ENCODE measurements around the gene FRMD1. TPM values are rescaled to one million over a fixed set of nuclear protein-coding genes. Genes with fewer than 3 reads are reported as not detected.

The FRMD1 gene
- total and polyA plus RNA-seq, 2 of the 8 experiments (the other 6 are each of a cell fraction or from before 2014, with no cell fraction given): 0.36 TPM; not detected in 1

DNA sequence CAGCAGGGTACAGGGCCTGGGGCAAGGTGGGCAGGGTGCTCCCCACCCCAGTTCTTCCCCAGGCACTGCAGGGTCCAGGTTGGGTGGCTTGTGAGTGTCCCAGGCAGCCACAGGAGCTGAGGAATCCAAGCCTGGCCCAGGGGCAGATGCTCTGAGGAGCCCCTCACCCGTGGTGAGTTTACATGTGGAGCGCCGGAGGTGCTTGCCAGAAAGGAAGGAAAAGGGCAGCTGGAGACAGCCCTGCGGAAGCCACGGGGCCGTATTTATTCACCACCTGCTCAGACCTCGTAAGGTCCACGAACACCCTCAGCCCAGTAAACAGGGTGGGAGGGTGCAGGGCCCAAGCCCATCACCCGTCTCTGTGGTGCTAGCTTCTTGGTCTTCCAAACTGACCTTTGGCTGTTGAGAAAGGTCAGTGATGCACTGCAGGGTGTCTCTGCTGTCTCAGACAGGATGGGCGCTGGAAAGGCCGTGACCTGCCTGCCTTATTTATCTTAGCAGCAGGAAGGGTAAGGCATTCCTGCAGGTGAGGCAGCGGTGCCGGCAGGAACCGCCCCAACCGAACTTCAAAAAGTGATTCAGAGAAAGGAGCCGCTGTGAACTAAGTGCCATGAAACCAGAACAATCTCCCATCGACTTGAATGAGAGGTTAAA lies 4.0 kb upstream of the FRMD1 start:
- no peak for FAIRE-seq

More for the DNA sequence above, 4.0 kb upstream of the FRMD1 start:
- Histone ChIP-seq H3K4me2 (ENCODE audit: insufficient read depth in 1 of 2, low read depth in 2 of 2, low read length in 2 of 2) (no peak overlapping the region), H2AFZ (ENCODE audit: low read length) (no peak overlapping the region), H3K18ac (ENCODE audit: extremely low read depth, low read length) (no peak overlapping the region), H4K91ac (replicated peaks; ENCODE audit: insufficient read length, low read length) (no peak overlapping the region), H3K4me1 (replicated peaks in 1 of 4; ENCODE audit: control insufficient read depth in 3 of 4, insufficient read depth in 4 of 4, low read length in 3 of 4) (peaks cover 0 to 15% (median 4%) of the 10 kb centered on the region in 4 experiments; a peak in 3 of 7 replicates), H3K36me3 (ENCODE audit: control insufficient read depth in 2 of 4, insufficient read depth in 4 of 4, low read length in 3 of 4) (no peaks in the 10 kb centered on the region), H3K23ac (ENCODE audit: insufficient read length) (no peak overlapping the region), H3K23me2 (ENCODE audit: low read depth, low read length) (no peaks in the 10 kb centered on the region), H3K4ac (replicated peaks; ENCODE audit: insufficient read length, low read depth, low read length) (no peak overlapping the region), H3K79me2 (ENCODE audit: control insufficient read depth in 1 of 2, insufficient read depth in 2 of 2, low read length in 2 of 2) (no peaks in the 10 kb centered on the region), H3K56ac (replicated peaks; ENCODE audit: insufficient read length, low read depth, low read length) (no peak overlapping the region), H3K4me3 (ENCODE audit: extremely low read depth in 1 of 4, insufficient read depth in 2 of 4, low read depth in 3 of 4, low read length in 4 of 4) (no peak overlapping the region), H3K9ac (replicated peaks in 1 of 4; ENCODE audit: extremely low read depth in 1 of 4, low read depth in 3 of 4, low read length in 3 of 4) (no peak overlapping the region), H2BK20ac (ENCODE audit: low read length) (no peak overlapping the region), H3K27me3 (replicated peaks in 1 of 4; ENCODE audit: control insufficient read depth in 3 of 4, extremely low read depth in 1 of 4, insufficient read depth in 3 of 4, low read length in 3 of 4) (no peaks in the 10 kb centered on the region), H4K8ac (ENCODE audit: extremely low read depth, insufficient read depth, low read length) (no peak overlapping the region; the same call in 1 of the 2 replicates), H3K14ac (ENCODE audit: insufficient read length) (no peak overlapping the region), H3K27ac (ENCODE audit: low read depth, low read length) (no peak overlapping the region), H3K79me1 (ENCODE audit: low read depth, low read length) (no peaks in the 10 kb centered on the region), H3K9me3 (ENCODE audit: insufficient read depth in 2 of 2, low read depth in 1 of 2, low read length in 1 of 2) (no peaks in the 10 kb centered on the region), H2BK15ac (ENCODE audit: low read length) (no peak overlapping the region), H4K5ac (ENCODE audit: insufficient read length, low read depth, low read length) (no peak overlapping the region), H4K20me1 (replicated peaks in 1 of 2; ENCODE audit: control insufficient read depth in 1 of 2, insufficient read depth in 2 of 2, low read length in 2 of 2) (no peaks in the 10 kb centered on the region), H2BK12ac (ENCODE audit: low read depth, low read length) (no peak overlapping the region), H2BK5ac (ENCODE audit: low read depth, low read length) (no peak overlapping the region), H2BK120ac (replicated peaks; ENCODE audit: low read depth, low read length) (no peak overlapping the region), H2AK5ac (ENCODE audit: low read depth, low read length) (no peak overlapping the region)
- CTCF ChIA-PET (ENCODE audit: partially characterized antibody): interaction anchor here (1.2 to 2.1 kb wide), 3 partner anchors 9 to 21 kb away, joined by 3 to 7 read pairs (median 3); no protein-coding TSS in a partner anchor
- 77% methylated on average over 16 of the region's 17 CpGs; no CpG with 5 or more reads in 1 of the 2 experiments for WGBS, 2 experiments (ENCODE audit: extremely low coverage in 1 of 2, insufficient coverage in 1 of 2, insufficient read length in 1 of 2, insufficient replicate concordance in 2 of 2, low coverage in 1 of 2, low lambda C conversion rate in 2 of 2, missing lambda C conversion rate in 1 of 2)
- TF ChIP-seq, protein P1, sequence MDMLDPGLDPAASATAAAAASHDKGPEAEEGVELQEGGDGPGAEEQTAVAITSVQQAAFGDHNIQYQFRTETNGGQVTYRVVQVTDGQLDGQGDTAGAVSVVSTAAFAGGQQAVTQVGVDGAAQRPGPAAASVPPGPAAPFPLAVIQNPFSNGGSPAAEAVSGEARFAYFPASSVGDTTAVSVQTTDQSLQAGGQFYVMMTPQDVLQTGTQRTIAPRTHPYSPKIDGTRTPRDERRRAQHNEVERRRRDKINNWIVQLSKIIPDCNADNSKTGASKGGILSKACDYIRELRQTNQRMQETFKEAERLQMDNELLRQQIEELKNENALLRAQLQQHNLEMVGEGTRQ (IDR thresholded peaks at IDR 0.05; ENCODE audit: low read length): no peak
- TF ChIP-seq BCL11A (IDR thresholded peaks at IDR 0.05; ENCODE audit: low read depth in 2 of 2, low read length in 2 of 2) (no peak), SP1 (IDR thresholded peaks at IDR 0.05; ENCODE audit: low read depth, low read length) (no peak), SRF (IDR thresholded peaks at IDR 0.05; ENCODE audit: low read depth, low read length) (no peak), BRCA1 (IDR thresholded peaks at IDR 0.05; ENCODE audit: low read depth, low read length) (no peak), KDM1A (IDR thresholded peaks at IDR 0.05; ENCODE audit: borderline replicate concordance, low read length) (no peak)
- POLR2A ChIA-PET (ENCODE audit: partially characterized antibody): no interaction called here
- no peak for DNase-seq (ENCODE audit: low read depth in 1 of 2, low spot score in 2 of 2)
